ENCODE results near the gene MAP3K15. TPM values are rescaled to one million over a fixed set of nuclear protein-coding genes. Genes with fewer than 3 reads are reported as not detected.

MAP3K15 gene
- total and polyA plus RNA-seq, 8 donors: 0.12 to 0.76 (median 0.33) TPM; not detected in 4

DNA sequence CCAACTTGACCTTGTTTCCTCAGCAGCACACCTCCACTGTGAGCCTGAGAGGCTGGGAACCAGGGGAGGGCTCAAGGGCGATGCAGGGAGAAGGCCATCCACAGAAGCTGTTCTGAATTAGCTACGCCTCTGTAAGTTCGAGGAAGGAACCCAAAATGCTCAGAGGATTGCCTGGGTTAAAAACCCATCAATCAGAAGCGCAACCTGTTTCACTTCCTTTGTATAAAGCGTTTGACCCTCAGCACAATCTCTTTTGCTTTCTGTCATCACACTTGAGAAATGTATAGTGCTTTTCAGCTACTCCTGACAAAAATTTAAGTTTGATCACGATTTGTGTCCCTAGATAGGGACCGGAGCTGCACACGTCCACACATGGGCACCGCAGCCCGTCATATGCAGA, 48.0 kb upstream of the MAP3K15 start:
- no peak for DNase-seq
- TF ChIP-seq POLR2AphosphoS5 (IDR thresholded peaks at IDR 0.05): no peak
- TF ChIP-seq, protein P1, sequence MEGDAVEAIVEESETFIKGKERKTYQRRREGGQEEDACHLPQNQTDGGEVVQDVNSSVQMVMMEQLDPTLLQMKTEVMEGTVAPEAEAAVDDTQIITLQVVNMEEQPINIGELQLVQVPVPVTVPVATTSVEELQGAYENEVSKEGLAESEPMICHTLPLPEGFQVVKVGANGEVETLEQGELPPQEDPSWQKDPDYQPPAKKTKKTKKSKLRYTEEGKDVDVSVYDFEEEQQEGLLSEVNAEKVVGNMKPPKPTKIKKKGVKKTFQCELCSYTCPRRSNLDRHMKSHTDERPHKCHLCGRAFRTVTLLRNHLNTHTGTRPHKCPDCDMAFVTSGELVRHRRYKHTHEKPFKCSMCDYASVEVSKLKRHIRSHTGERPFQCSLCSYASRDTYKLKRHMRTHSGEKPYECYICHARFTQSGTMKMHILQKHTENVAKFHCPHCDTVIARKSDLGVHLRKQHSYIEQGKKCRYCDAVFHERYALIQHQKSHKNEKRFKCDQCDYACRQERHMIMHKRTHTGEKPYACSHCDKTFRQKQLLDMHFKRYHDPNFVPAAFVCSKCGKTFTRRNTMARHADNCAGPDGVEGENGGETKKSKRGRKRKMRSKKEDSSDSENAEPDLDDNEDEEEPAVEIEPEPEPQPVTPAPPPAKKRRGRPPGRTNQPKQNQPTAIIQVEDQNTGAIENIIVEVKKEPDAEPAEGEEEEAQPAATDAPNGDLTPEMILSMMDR (IDR thresholded peaks at IDR 0.05): no peak
- TF ChIP-seq POLR2A (IDR thresholded peaks at IDR 0.05): no peak
- no peak for TF ChIP-seq EP300 (IDR thresholded peaks at IDR 0.05)
- H3K9me3 ChIP-seq: no peaks in the 10 kb centered on the region
- WGBS, 5 donors: 74 to 94% (median 76%) methylated on average over 10 of the region's 10 CpGs
- peaks cover 0 to 5% (median 0%) of the 10 kb centered on the region in 4 donors for H3K4me1 ChIP-seq
- H3K36me3 ChIP-seq: peaks cover 0 to 9% (median 0%) of the 10 kb centered on the region in 4 donors
- H3K27ac ChIP-seq: no peak overlapping the region
- H3K27me3 ChIP-seq: no peaks in the 10 kb centered on the region
- intact Hi-C loops (cut with DNase I; ENCODE audit: low total_unique reads): no loop called here
- H3K4me3 ChIP-seq: no peak overlapping the region

DNA sequence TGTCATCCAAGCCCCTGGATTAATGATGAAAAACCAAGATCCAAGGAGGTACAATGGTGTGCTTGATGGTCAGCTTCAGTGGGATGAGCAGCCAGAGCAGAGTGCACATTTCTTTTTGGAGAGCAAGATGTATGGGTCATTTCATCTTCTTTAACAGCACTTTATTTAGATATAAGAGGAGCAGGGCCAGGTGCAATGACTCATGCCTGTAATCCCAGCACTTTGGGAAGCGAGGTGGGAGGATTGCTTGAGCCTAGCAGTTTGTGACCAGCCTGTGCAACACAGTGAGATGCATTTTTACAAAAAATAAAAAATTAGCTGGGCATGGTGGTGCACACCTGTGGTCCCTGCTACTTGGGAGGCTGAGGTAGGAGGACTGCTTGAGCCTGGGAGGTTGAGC, 45.3 kb upstream of the MAP3K15 start:
- H3K27me3 ChIP-seq: no peaks in the 10 kb centered on the region
- intact Hi-C loops (cut with DNase I; ENCODE audit: low total_unique reads): no loop called here
- no peaks in the 10 kb centered on the region for H3K9me3 ChIP-seq
- TF ChIP-seq, protein P1 (IDR thresholded peaks at IDR 0.05): no peak
- TF ChIP-seq POLR2AphosphoS5 (IDR thresholded peaks at IDR 0.05) (no peak), EP300 (IDR thresholded peaks at IDR 0.05) (no peak), POLR2A (IDR thresholded peaks at IDR 0.05) (no peak)
- no peak overlapping the region for H3K27ac ChIP-seq
- no peak for DNase-seq
- peaks cover 0 to 9% (median 0%) of the 10 kb centered on the region in 4 donors for H3K36me3 ChIP-seq
- WGBS, 5 donors: 41 to 100% (median 50%) methylated on average over 1 of the region's 1 CpG
- no peak overlapping the region for H3K4me3 ChIP-seq
- H3K4me1 ChIP-seq: no peaks in the 10 kb centered on the region

DNA sequence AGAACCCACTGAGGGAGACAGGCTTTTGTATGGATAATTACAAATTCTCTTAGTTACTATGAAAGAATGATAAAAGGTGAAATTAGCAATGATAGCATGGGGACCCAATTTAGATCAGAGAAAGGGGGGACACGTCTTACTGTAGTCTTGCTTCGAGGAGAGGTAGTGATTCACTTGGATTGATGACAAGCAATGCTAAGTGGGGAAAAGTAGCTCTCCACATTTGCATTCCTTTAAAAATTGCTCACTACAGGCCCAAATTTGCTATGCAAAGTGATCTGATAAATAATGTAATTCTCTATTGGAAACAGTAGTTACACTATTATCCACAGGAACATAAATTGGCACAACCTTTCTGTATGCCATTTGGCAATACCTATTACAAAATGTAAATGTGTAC, 42.5 kb upstream of the MAP3K15 start:
- no peak overlapping the region for H3K4me3 ChIP-seq
- H3K27ac ChIP-seq: no peak overlapping the region
- no peak for DNase-seq
- H3K36me3 ChIP-seq: peaks cover 0 to 2% (median 0%) of the 10 kb centered on the region in 4 donors
- 70 to 95% (median 85%) methylated on average over 2 of the region's 2 CpGs for WGBS, 5 donors
- intact Hi-C loops (cut with DNase I; ENCODE audit: low total_unique reads): no loop called here
- H3K27me3 ChIP-seq: no peaks in the 10 kb centered on the region
- no peaks in the 10 kb centered on the region for H3K9me3 ChIP-seq
- TF ChIP-seq, protein P1 (IDR thresholded peaks at IDR 0.05): no peak
- TF ChIP-seq EP300 (IDR thresholded peaks at IDR 0.05) (no peak), POLR2AphosphoS5 (IDR thresholded peaks at IDR 0.05) (no peak), POLR2A (IDR thresholded peaks at IDR 0.05) (no peak)
- H3K4me1 ChIP-seq: no peaks in the 10 kb centered on the region

DNA sequence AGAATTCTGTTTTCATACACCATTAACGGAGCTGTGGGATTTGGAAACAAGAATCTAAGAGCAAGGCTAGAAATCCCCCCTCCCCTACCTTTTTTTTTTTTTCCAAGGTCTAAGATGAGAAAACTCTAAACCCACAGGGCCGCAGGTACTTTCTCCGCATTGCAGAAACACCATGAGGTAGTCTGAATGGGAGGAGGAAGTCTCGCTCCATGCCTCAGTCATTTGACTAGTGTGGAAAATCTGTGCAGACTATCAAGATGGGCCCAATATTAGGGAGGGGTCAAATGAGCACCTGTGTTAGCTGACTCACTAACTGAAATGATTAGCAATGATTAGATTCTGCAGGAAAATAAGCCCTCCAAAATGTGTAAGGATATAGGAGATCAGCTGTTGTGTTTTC, 40.9 kb upstream of the MAP3K15 start:
- no peak for TF ChIP-seq EP300 (IDR thresholded peaks at IDR 0.05)
- no peak for TF ChIP-seq POLR2AphosphoS5 (IDR thresholded peaks at IDR 0.05)
- TF ChIP-seq, protein P1 (IDR thresholded peaks at IDR 0.05): no peak
- no peak for TF ChIP-seq POLR2A (IDR thresholded peaks at IDR 0.05)
- Histone ChIP-seq H3K36me3 (no peaks in the 10 kb centered on the region), H3K27ac (no peak overlapping the region), H3K4me3 (no peak overlapping the region), H3K4me1 (no peaks in the 10 kb centered on the region), H3K27me3 (no peaks in the 10 kb centered on the region), H3K9me3 (no peaks in the 10 kb centered on the region)
- intact Hi-C loops (cut with DNase I; ENCODE audit: low total_unique reads): no loop called here
- WGBS, 5 donors: 66 to 88% (median 82%) methylated on average over 4 of the region's 4 CpGs
- DNase-seq: no peak
